ENCODE data around the gene PSAT1. TPM values are rescaled to one million over a fixed set of nuclear protein-coding genes. Genes with fewer than 3 reads are reported as not detected.
"Not testable (repeated sequence)": the region's sequence is repeated elsewhere in the genome, so short reads cannot be mapped to it uniquely, and the experiment has no call there.

The PSAT1 gene
- 238 and 323 TPM in 2 replicates for total RNA-seq (2014; rRNA removed; shearing (Covaris generic))

- peak; percentile 98 for DNase-seq (ENCODE audit: low spot score)
Measured at GRCh38 chr9:78296893-78297671, at the start of gene PSAT1. Gene PSAT1, plus strand, starts transcription at chr9:78297125. Its CDS starts 86 bp downstream, at chr9:78297211.

GRCh38 chr9:78248635-78249034, 48.3 kb upstream of the PSAT1 start:
- DNase-seq (ENCODE audit: low spot score), result no peak

- no peak for DNase-seq (ENCODE audit: low spot score)
Measured at GRCh38 chr9:78249542-78249941, 47.4 kb upstream of the PSAT1 start.

- DNase-seq (ENCODE audit: low spot score), result no peak
Measured at GRCh38 chr9:78252616-78253015, 44.3 kb upstream of the PSAT1 start.

GRCh38 chr9:78253285-78253684, 43.6 kb upstream of the PSAT1 start:
- DNase-seq (ENCODE audit: low spot score), result no peak

- peak; percentile 9 for DNase-seq (ENCODE audit: low spot score)
Measured at GRCh38 chr9:78261403-78262001, 35.4 kb upstream of the PSAT1 start.

GRCh38 chr9:78262655-78263054, 34.3 kb upstream of the PSAT1 start:
- no peak for DNase-seq (ENCODE audit: low spot score)

GRCh38 chr9:78267889-78268288, 29.0 kb upstream of the PSAT1 start:
- DNase-seq (ENCODE audit: low spot score), result no peak

GRCh38 chr9:78269784-78270183, 27.1 kb upstream of the PSAT1 start:
- no peak for DNase-seq (ENCODE audit: low spot score)

GRCh38 chr9:78272307-78272706, 24.6 kb upstream of the PSAT1 start:
- no peak for DNase-seq (ENCODE audit: low spot score)

GRCh38 chr9:78273761-78274160, 23.2 kb upstream of the PSAT1 start:
- no peak for DNase-seq (ENCODE audit: low spot score)

- peak; percentile 60 for DNase-seq (ENCODE audit: low spot score)
Measured at GRCh38 chr9:78278177-78278777, 18.6 kb upstream of the PSAT1 start.

GRCh38 chr9:78278801-78279200, 18.1 kb upstream of the PSAT1 start:
- no peak for DNase-seq (ENCODE audit: low spot score)

- peak; percentile 24 for DNase-seq (ENCODE audit: low spot score)
Measured at GRCh38 chr9:78280982-78281668, 15.8 kb upstream of the PSAT1 start.

- not testable (repeated sequence) for DNase-seq (ENCODE audit: low spot score)
Measured at GRCh38 chr9:78284181-78284580, 12.7 kb upstream of the PSAT1 start.

GRCh38 chr9:78286125-78286524, 10.8 kb upstream of the PSAT1 start:
- no peak for DNase-seq (ENCODE audit: low spot score)

- DNase-seq (ENCODE audit: low spot score), result no peak
Measured at GRCh38 chr9:78286946-78287388, 10.0 kb upstream of the PSAT1 start.

- no peak for DNase-seq (ENCODE audit: low spot score)
Measured at GRCh38 chr9:78288214-78288892, 8.6 kb upstream of the PSAT1 start.

GRCh38 chr9:78289474-78289873, 7.5 kb upstream of the PSAT1 start:
- DNase-seq (ENCODE audit: low spot score), result no peak

- DNase-seq (ENCODE audit: low spot score), result no peak
Measured at GRCh38 chr9:78291240-78291925, 5.5 kb upstream of the PSAT1 start.

- no peak for DNase-seq (ENCODE audit: low spot score)
Measured at GRCh38 chr9:78292026-78292425, 4.9 kb upstream of the PSAT1 start.

Data from H4 (cell line).